Neuronal stem cell (in vitro differentiated cells): ENCODE data around the gene TMPRSS6.

ENCODE experiments used
- DNase-seq: peaks from one replicate; pipeline ENCODE4 v3.0.0-alpha.2; 2013; ENCODE audit warnings: low spot score
- H2AFZ ChIP-seq: one replicate; pipeline ENCODE4 v1.6.1; 2013; ENCODE audit warnings: mild to moderate bottlenecking, low read length, inconsistent platforms
- H2AK5ac ChIP-seq: 2 replicates; pipeline ENCODE4 v1.6.1; 2013; ENCODE audit warnings: low read depth, mild to moderate bottlenecking, inconsistent platforms, low read length, moderate library complexity, mixed read lengths
- H2BK120ac ChIP-seq: 2 replicates; pipeline ENCODE4 v1.6.1; 2013; ENCODE audit warnings: low read depth, mild to moderate bottlenecking, inconsistent platforms, low read length, moderate library complexity, mixed read lengths
- H2BK12ac ChIP-seq: one replicate; pipeline ENCODE4 v1.6.1; 2013; ENCODE audit warnings: low read length, inconsistent platforms
- H2BK15ac ChIP-seq: 2 replicates; pipeline ENCODE4 v1.6.1; 2013; ENCODE audit warnings: mild to moderate bottlenecking, low read length, inconsistent platforms, mixed read lengths
- H2BK5ac ChIP-seq: one replicate; pipeline ENCODE4 v1.6.1; 2013; ENCODE audit warnings: inconsistent platforms, mild to moderate bottlenecking, low read length, moderate library complexity
- H3K14ac ChIP-seq: one replicate; pipeline ENCODE4 v1.6.1; 2013; ENCODE audit warnings: low read length, inconsistent platforms
- H3K18ac ChIP-seq: 2 replicates; pipeline ENCODE4 v1.6.1; 2013; ENCODE audit warnings: low read length, inconsistent platforms
- H3K23ac ChIP-seq: 2 replicates; pipeline ENCODE4 v1.6.1; 2013; ENCODE audit warnings: low read depth, mild to moderate bottlenecking, mixed read lengths, low read length, inconsistent platforms; ENCODE audit not compliant: poor library complexity
- H3K27ac ChIP-seq: replicated peaks from 3 replicates; pipeline ENCODE4 v1.5.1; 2013; ENCODE audit warnings: low read length, inconsistent platforms
- H3K27me3 ChIP-seq, 3 experiments: 2 replicates each; pipeline ENCODE4 v1.6.1; 2013; ENCODE audit warnings: low read length in 3 of 3, mild to moderate bottlenecking in 2 of 3, inconsistent platforms in 1 of 3, low read depth in 1 of 3, mixed read lengths in 1 of 3, moderate library complexity in 1 of 3; ENCODE audit not compliant: control insufficient read depth in 3 of 3, insufficient read depth in 3 of 3
- H3K36me3 ChIP-seq, 2 donors: replicated peaks in 1 of 2; 2 replicates each; pipeline ENCODE4 v1.6.1; 2013; ENCODE audit warnings: low read length in 2 of 2; ENCODE audit not compliant: control insufficient read depth in 2 of 2, insufficient read depth in 2 of 2
- H3K4ac ChIP-seq: 2 replicates; pipeline ENCODE4 v1.6.1; 2013; ENCODE audit warnings: inconsistent platforms, mild to moderate bottlenecking, low read length, moderate library complexity
- H3K4me1 ChIP-seq, 2 donors: 1 replicate in 1 of 2; 2 replicates in 1 of 2; pipeline ENCODE4 v1.6.1; 2013; ENCODE audit warnings: low read length in 2 of 2, low read depth in 1 of 2; ENCODE audit not compliant: control insufficient read depth in 2 of 2, insufficient read depth in 1 of 2
- H3K4me2 ChIP-seq: one replicate; pipeline ENCODE4 v1.6.1; 2013; ENCODE audit warnings: mild to moderate bottlenecking, low read length, inconsistent platforms; ENCODE audit not compliant: insufficient read depth, poor library complexity, severe bottlenecking
- H3K4me3 ChIP-seq, 2 donors: 2 replicates each; pipeline ENCODE4 v1.5.1; 2013; ENCODE audit warnings: low read length in 2 of 2, mild to moderate bottlenecking in 2 of 2, inconsistent platforms in 1 of 2, moderate library complexity in 1 of 2
- H3K79me1 ChIP-seq: one replicate; pipeline ENCODE4 v1.6.1; 2013; ENCODE audit warnings: low read depth, mild to moderate bottlenecking, inconsistent platforms, low read length, moderate library complexity
- H3K9ac ChIP-seq: one replicate; pipeline ENCODE4 v1.6.1; 2013; ENCODE audit warnings: mild to moderate bottlenecking, low read depth, low read length, inconsistent platforms; ENCODE audit not compliant: poor library complexity
- H3K9me3 ChIP-seq, 2 donors: replicated peaks in 1 of 2; 2 replicates each; pipeline versions ENCODE3 to v1.6.1; 2013; ENCODE audit warnings: low read length in 2 of 2, mild to moderate bottlenecking in 2 of 2, inconsistent platforms in 1 of 2, low read depth in 1 of 2, mixed read lengths in 1 of 2, moderate library complexity in 1 of 2; ENCODE audit not compliant: control insufficient read depth in 2 of 2, insufficient read depth in 1 of 2
- H4K8ac ChIP-seq: one replicate; pipeline ENCODE4 v1.6.1; 2013; ENCODE audit warnings: low read depth, mild to moderate bottlenecking, inconsistent platforms, low read length, moderate library complexity
- H4K91ac ChIP-seq: one replicate; pipeline ENCODE4 v1.6.1; 2013; ENCODE audit warnings: low read length, low read depth, mild to moderate bottlenecking, inconsistent platforms; ENCODE audit not compliant: poor library complexity
- WGBS, 2 donors: extraction: QIAGEN DNeasy Blood & Tissue Kit; methylation state at CpG; one replicate each; pipeline ENCODE4 v1.1.7; 2013; ENCODE audit warnings: missing lambda C conversion rate in 2 of 2, mixed read lengths in 1 of 2; ENCODE audit not compliant: insufficient read length in 2 of 2, insufficient replicate concordance in 1 of 2; ENCODE audit errors: extremely low coverage in 2 of 2; 5-methylcytosine and 5-hydroxymethylcytosine counted together

The TMPRSS6 gene

GRCh38 chr22:37129866-37130441 is 20.4 kb upstream of the TMPRSS6 start:
- no peak overlapping the region for H3K4ac ChIP-seq
- H3K23ac ChIP-seq, result peak overlapping the region; percentile 39
- H2BK12ac ChIP-seq, result peak overlapping the region; percentile 65
- H3K4me1 ChIP-seq, result peaks cover 7 to 13% of the 10 kb centered on the region in 2 donors
- DNase-seq, result no peak
- no peak overlapping the region for H3K27ac ChIP-seq
- peak overlapping the region; percentile 51 for H3K18ac ChIP-seq
- H2BK120ac ChIP-seq, result no peak overlapping the region
- no peaks in the 10 kb centered on the region for H3K27me3 ChIP-seq
- no peak overlapping the region for H3K4me2 ChIP-seq
- H4K8ac ChIP-seq, result peak overlapping the region; percentile 89
- H3K9ac ChIP-seq, result peak overlapping the region; percentile 68
- H3K9me3 ChIP-seq, result no peaks in the 10 kb centered on the region
- no peak overlapping the region for H2AFZ ChIP-seq
- no peak overlapping the region for H3K14ac ChIP-seq
- WGBS, 2 donors, result no CpG with 5 or more reads among the region's 14 CpGs
- H3K79me1 ChIP-seq, result peaks cover under 1% of the 10 kb centered on the region
- H3K36me3 ChIP-seq, result no peaks in the 10 kb centered on the region
- H2BK5ac ChIP-seq, result no peak overlapping the region
- H2AK5ac ChIP-seq, result peak overlapping the region; percentile 83
- peak overlapping the region; percentile 69 for H2BK15ac ChIP-seq
- H4K91ac ChIP-seq, result no peak overlapping the region
- no peak overlapping the region for H3K4me3 ChIP-seq

DNA sequence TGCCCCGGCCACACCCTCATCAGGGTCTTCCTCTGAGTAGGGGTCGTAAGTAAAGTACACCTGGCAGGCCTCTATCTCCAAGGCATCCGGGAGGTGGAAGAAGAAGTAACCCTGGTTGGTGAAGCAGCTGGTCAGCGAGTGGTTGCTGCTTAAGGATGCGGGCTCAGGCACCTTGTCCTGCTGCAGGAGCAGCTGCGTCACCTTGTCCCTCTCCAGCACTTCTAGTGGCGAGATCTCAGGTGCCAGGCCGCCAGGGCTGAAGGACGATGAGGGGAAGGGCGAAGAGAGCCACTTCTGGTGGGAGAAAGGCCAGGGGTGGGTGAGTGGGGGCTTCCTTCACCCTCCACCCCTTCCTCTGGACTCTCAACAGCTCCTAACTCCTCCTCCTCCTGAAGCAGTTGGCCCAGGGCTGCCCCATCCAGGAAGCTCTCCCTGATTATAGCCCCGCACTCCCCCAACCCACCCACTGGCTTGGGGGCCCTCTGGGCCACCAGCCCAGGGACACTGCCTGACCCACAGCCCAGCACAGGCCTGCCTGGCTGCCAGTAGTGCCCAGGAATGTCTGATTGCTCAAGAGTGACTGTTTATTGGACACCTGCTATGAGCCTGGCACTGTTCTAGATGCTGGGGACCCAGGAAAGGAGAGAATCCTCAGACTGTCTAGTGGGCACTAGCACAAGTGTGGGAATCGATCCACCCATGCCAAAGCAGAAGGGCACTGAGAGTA is 19.2 kb upstream of the TMPRSS6 start:
- H2BK15ac ChIP-seq, result peak overlapping the region; percentile 93
- DNase-seq, result no peak
- H3K36me3 ChIP-seq, result no peaks in the 10 kb centered on the region
- no peaks in the 10 kb centered on the region for H3K79me1 ChIP-seq
- no peak overlapping the region for H4K8ac ChIP-seq
- no peak overlapping the region for H3K14ac ChIP-seq
- H3K18ac ChIP-seq, result peak overlapping the region; percentile 84
- H3K4me1 ChIP-seq, result peaks cover 7 to 14% of the 10 kb centered on the region in 2 donors
- H3K9ac ChIP-seq, result peak overlapping the region; percentile 72
- H3K4me3 ChIP-seq, result no peak overlapping the region
- no peak overlapping the region for H2BK5ac ChIP-seq
- peak overlapping the region; percentile 16 for H2AK5ac ChIP-seq
- peak overlapping the region; percentile 23 for H3K4ac ChIP-seq
- H3K9me3 ChIP-seq, result no peaks in the 10 kb centered on the region
- H3K23ac ChIP-seq, result no peak overlapping the region
- H4K91ac ChIP-seq, result no peak overlapping the region
- H2BK120ac ChIP-seq, result peak overlapping the region; percentile 16
- H3K4me2 ChIP-seq, result no peak overlapping the region
- H2AFZ ChIP-seq, result no peak overlapping the region
- no CpG with 5 or more reads among the region's 12 CpGs for WGBS, 2 donors
- no peaks in the 10 kb centered on the region for H3K27me3 ChIP-seq
- no peak overlapping the region for H2BK12ac ChIP-seq
- H3K27ac ChIP-seq, result no peak overlapping the region

- H3K27me3 ChIP-seq, result peaks cover 0 to 3% (median 0%) of the 10 kb centered on the region in 3 experiments
- no CpG with 5 or more reads among the region's 14 CpGs for WGBS, 2 donors
Measured at GRCh38 chr22:37127350-37127878, 17.9 kb upstream of the TMPRSS6 start.

DNA sequence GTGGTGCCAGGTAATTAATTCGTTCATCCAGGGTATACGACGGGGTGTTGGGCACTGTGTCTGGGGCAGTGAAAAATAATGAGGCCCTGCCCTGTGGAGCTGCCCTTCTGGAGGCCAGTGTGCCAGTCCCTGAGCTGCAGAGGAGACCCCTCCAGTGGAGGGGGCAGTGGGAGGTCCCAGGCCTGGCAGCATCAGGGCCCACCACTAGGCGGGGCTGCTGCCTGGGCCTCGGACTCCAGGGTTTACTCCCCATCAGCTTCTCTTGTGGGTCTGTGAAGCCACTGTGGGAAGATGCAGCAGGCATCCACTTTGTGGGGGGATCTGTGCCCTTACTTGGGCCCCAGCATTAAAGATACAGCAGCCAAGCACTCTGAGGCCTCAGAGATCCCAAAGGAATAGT is 17.4 kb upstream of the TMPRSS6 start:
- DNase-seq, result no peak
- Histone ChIP-seq H2AFZ (peak overlapping the region; percentile 19), H2BK12ac (no peak overlapping the region), H2BK15ac (peak overlapping the region; percentile 79), H3K79me1 (no peaks in the 10 kb centered on the region), H4K91ac (no peak overlapping the region), H2BK5ac (no peak overlapping the region), H2BK120ac (peak overlapping the region; percentile 23), H3K27me3 (peaks cover 0 to 3% (median 0%) of the 10 kb centered on the region in 3 experiments), H3K9me3 (no peaks in the 10 kb centered on the region), H3K14ac (no peak overlapping the region), H3K9ac (no peak overlapping the region), H3K23ac (peak overlapping the region; percentile 25), H2AK5ac (peak overlapping the region; percentile 2), H3K18ac (peak overlapping the region; percentile 70), H3K4ac (no peak overlapping the region), H4K8ac (no peak overlapping the region), H3K4me2 (no peak overlapping the region), H3K4me1 (peaks cover 10 to 26% of the 10 kb centered on the region in 2 donors), H3K27ac (no peak overlapping the region), H3K36me3 (no peaks in the 10 kb centered on the region), H3K4me3 (no peak overlapping the region)
- WGBS, 2 donors, result no CpG with 5 or more reads among the region's 5 CpGs

More at GRCh38 chr22:37127350-37127878, 17.9 kb upstream of the TMPRSS6 start:
- Histone ChIP-seq H4K91ac (peak overlapping the region; percentile 17), H2BK12ac (no peak overlapping the region), H4K8ac (no peak overlapping the region), H2BK5ac (peak overlapping the region; percentile 83), H3K18ac (peak overlapping the region; percentile 79), H2AFZ (peak overlapping the region; percentile 19), H2BK120ac (no peak overlapping the region), H3K9ac (peak overlapping the region; percentile 54), H2BK15ac (peak overlapping the region; percentile 79), H3K4me3 (no peak overlapping the region), H2AK5ac (peak overlapping the region; percentile 8), H3K23ac (no peak overlapping the region), H3K4ac (no peak overlapping the region), H3K14ac (no peak overlapping the region), H3K36me3 (no peaks in the 10 kb centered on the region), H3K27ac (no peak overlapping the region), H3K4me2 (no peak overlapping the region), H3K4me1 (peaks cover 7 to 21% of the 10 kb centered on the region in 2 donors), H3K79me1 (no peaks in the 10 kb centered on the region), H3K9me3 (no peaks in the 10 kb centered on the region)
- no peak for DNase-seq
